ENCODE data around the gene MCTP1. TPM values are rescaled to one million over a fixed set of nuclear protein-coding genes. Genes with fewer than 3 reads are reported as not detected.

The MCTP1 gene
- total RNA-seq, 1 experiment from 2014 or later: 0.44 TPM

- TF ChIP-seq JUND (IDR thresholded peaks at IDR 0.05): no peak
- TF ChIP-seq POLR2AphosphoS5 (IDR thresholded peaks at IDR 0.05; ENCODE audit: low read depth, low read length): no peak
- no peak for TF ChIP-seq EGR1 (IDR thresholded peaks at IDR 0.05; ENCODE audit: low read depth)
- TF ChIP-seq EZH2phosphoT487 (IDR thresholded peaks at IDR 0.05; ENCODE audit: borderline replicate concordance): no peak
Observed at GRCh38 chr5:94745786-94746730, 538.8 kb downstream of the MCTP1 start (continued).

- Histone ChIP-seq H3K36me3 (ENCODE audit: control insufficient read depth in 1 of 2, insufficient read depth in 2 of 2, low read length in 2 of 2) (no peaks in the 10 kb centered on the region), H3K9me2 (ENCODE audit: insufficient read depth) (no peaks in the 10 kb centered on the region), H4K20me1 (ENCODE audit: insufficient read depth) (no peaks in the 10 kb centered on the region), H3K27ac (ENCODE audit: low read depth, low read length) (no peak overlapping the region), H3K4me2 (ENCODE audit: low read length) (no peak overlapping the region), H3K9ac (ENCODE audit: low read length) (no peak overlapping the region), H3K27me3 (ENCODE audit: insufficient read depth, low read length) (no peaks in the 10 kb centered on the region), H3K4me3 (replicated peaks in 1 of 2; ENCODE audit: low read depth in 1 of 2, low read length in 2 of 2) (no peak overlapping the region), H3K4me1 (ENCODE audit: control insufficient read depth in 1 of 2, insufficient read depth in 2 of 2, low read length in 2 of 2) (0 out of 4 replicates have a peak, but pooled peaks cover 0 to 3% of the 10 kb centered on the region in 2 experiments), H2AFZ (ENCODE audit: low read depth, low read length, poor library complexity, severe bottlenecking) (no peak overlapping the region), H3K79me2 (ENCODE audit: insufficient read depth, low read length) (no peaks in the 10 kb centered on the region), H3K9me3 (ENCODE audit: control insufficient read depth in 1 of 2, insufficient read depth in 1 of 2, low read depth in 1 of 2, low read length in 2 of 2) (no peaks in the 10 kb centered on the region)
- ChIA-PET POLR2A (no interaction called here), CTCF (no interaction called here), RAD21 (ENCODE audit: low non-redundant PET in 1 of 2, low total read pairs in 2 of 2, uncharacterized antibody in 2 of 2, unreplicated experiment in 2 of 2) (no interaction called here)
- intact Hi-C loops (cut with micrococcal nuclease): no loop called here
- ATAC-seq (no peak), DNase-seq (ENCODE audit: low read depth, low spot score) (no peak)
- TF ChIP-seq ELF1 (IDR thresholded peaks at IDR 0.05; ENCODE audit: borderline replicate concordance, low read depth) (no peak), SRF (IDR thresholded peaks at IDR 0.05; ENCODE audit: low read depth) (no peak), EGR1 (IDR thresholded peaks at IDR 0.05; ENCODE audit: low read depth) (no peak), JUND (IDR thresholded peaks at IDR 0.05) (no peak), CTCF (IDR thresholded peaks at IDR 0.05 in 2 of 3, conservative IDR thresholded peaks at IDR 0.05 in 1 of 3; ENCODE audit: borderline replicate concordance in 1 of 3, insufficient read depth in 1 of 3, low read depth in 2 of 3, low read length in 2 of 3) (no peak), CEBPB (IDR thresholded peaks at IDR 0.05; ENCODE audit: low read depth) (no peak), SIN3A (IDR thresholded peaks at IDR 0.05; ENCODE audit: low read depth) (no peak), ZFX (IDR thresholded peaks at IDR 0.05) (no peak), RAD21 (IDR thresholded peaks at IDR 0.05; ENCODE audit: low read depth) (no peak), CBX3 (IDR thresholded peaks at IDR 0.05; ENCODE audit: low read depth) (no peak), TCF7L2 (IDR thresholded peaks at IDR 0.05; ENCODE audit: borderline replicate concordance, extremely low read depth, insufficient read depth, insufficient read length) (no peak), ZNF274 (IDR thresholded peaks at IDR 0.05; ENCODE audit: low read depth, low read length) (no peak)
- TF ChIP-seq, protein P1, sequence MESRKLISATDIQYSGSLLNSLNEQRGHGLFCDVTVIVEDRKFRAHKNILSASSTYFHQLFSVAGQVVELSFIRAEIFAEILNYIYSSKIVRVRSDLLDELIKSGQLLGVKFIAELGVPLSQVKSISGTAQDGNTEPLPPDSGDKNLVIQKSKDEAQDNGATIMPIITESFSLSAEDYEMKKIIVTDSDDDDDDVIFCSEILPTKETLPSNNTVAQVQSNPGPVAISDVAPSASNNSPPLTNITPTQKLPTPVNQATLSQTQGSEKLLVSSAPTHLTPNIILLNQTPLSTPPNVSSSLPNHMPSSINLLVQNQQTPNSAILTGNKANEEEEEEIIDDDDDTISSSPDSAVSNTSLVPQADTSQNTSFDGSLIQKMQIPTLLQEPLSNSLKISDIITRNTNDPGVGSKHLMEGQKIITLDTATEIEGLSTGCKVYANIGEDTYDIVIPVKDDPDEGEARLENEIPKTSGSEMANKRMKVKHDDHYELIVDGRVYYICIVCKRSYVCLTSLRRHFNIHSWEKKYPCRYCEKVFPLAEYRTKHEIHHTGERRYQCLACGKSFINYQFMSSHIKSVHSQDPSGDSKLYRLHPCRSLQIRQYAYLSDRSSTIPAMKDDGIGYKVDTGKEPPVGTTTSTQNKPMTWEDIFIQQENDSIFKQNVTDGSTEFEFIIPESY (IDR thresholded peaks at IDR 0.05; ENCODE audit: extremely low read depth, insufficient replicate concordance, low read length): no peak
- BruUV-seq (replicated peaks): no TSS peak
Observed at GRCh38 chr5:94744906-94745305, 540.0 kb downstream of the MCTP1 start.

Measured in HCT116 (cell line).